Measurements from ENCODE around the gene GRIPAP1.

- no peak for TF ChIP-seq CTCF (IDR thresholded peaks at IDR 0.05)
- TF ChIP-seq POLR2A (IDR thresholded peaks at IDR 0.05): no peak
Measured at GRCh38 chrX:49030283-49030682, 28.2 kb upstream of the GRIPAP1 start.

Measured in body of pancreas (tissue), 4 donors.